IPS-NIHi7 (cell line): ENCODE data around the gene TBC1D21.
A peak's percentile ranks its signal among the peaks of the same experiment; 100 is the strongest.

Source experiments
- DNase-seq: peaks from one replicate; pipeline ENCODE4 v3.0.0; 2012; ENCODE audit warnings: mixed read lengths; ENCODE audit errors: extremely low spot score

Gene TBC1D21

DNA sequence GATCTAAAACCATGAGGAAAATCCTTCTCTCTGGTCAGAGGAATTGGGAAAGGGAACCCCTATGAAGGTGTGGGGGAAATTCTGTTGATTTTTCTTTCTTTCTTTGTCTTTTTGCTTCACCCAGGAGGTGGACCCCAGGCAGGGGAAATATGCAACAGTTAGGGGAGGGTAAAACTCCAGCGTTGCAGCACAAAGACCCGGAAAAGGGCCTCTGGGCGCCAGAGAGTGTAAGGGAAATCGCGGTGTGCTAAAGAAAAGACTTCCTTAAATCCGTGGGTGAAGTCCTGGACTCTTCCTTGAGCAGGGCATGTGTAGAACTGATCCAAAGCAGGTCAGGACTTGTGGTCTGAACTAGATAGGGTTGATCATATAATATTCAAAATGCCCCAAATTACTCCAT lies 11.1 kb upstream of the TBC1D21 start:
- DNase-seq: no peak

DNA sequence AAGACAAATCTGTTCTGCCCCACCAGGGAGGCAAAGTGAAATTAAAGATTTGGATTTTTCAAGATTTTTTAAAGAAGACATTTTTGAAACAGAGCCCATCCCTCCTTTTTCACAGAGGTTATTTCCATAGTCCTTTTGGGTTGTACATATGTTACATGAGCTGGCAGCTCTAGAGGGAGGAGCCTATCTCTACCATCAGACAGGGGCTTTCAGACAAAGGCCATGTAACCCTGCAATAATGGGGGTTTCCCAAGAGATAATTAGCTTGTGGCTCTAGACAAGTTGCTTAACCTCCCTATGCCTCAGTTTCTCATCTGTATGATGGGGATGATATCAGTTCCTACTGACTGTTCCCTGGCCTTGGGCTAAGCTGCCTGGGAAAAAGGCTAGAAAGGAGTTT lies 8.0 kb upstream of the TBC1D21 start:
- no peak for DNase-seq

DNA sequence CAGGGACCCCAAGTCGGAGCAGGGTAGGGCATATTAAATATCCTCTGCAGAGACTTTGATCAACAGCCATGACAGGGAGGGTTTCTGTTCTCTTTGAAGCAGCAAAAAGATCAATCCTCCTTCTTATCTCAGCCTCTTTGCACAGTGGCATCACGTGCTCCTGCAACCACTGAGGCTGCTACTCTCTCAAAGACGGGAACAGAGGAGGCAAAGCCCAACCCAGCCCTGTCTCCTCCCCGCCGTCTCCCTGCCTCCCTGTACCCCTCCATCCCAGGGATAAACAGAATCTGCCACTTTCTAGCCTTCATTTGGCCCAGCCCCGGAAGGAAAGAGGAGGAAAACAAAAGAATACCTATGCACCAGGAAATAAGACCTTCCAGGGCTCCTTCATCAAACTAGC lies 7.5 kb upstream of the TBC1D21 start:
- no peak for DNase-seq

DNA sequence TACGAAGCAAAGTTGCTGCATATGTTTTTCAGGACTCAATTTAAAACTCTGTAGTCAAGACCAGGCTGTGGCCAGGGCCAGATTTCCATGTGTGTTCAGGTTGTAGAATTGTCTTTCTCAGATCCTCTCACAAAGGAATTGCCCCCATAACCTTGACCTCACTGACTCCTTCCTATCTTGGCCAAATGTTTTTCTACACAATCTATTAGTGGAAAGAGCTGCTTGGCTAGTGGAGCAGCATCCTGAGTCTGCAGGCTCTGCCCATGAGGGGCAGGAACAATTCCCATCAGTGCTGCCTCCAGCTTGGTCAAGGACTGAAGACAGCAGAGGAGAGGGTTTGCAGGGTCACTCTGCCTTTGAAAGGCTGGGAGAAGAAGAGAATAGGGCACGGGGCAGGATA lies 6.9 kb upstream of the TBC1D21 start:
- DNase-seq: no peak

DNA sequence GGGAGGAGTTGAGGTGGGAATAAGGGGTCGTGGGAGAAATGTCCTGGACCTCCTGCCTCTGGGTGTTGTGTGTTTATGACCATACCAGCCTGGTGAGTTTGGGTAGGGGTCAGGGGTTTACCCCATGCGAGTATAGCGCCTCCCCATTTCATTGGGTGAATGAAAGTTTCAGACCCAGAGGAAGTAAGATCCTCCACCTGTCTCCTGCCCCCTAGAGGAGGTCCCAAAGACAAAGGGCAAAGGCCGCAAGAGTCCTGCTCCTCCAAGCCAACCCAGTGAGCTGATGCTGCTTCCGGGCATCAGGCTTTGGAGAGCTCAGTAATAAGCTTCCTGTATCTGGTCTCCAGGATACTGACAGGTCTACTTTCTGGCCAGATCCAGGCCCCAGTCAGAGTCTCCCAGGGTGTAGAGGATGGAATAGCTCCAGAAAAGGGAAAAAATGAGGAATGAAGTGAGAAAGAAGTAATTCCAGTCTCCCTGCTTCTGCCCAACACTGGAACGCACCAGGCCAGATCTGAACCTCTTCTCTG lies 6.4 kb upstream of the TBC1D21 start:
- peak; percentile 85 for DNase-seq

DNA sequence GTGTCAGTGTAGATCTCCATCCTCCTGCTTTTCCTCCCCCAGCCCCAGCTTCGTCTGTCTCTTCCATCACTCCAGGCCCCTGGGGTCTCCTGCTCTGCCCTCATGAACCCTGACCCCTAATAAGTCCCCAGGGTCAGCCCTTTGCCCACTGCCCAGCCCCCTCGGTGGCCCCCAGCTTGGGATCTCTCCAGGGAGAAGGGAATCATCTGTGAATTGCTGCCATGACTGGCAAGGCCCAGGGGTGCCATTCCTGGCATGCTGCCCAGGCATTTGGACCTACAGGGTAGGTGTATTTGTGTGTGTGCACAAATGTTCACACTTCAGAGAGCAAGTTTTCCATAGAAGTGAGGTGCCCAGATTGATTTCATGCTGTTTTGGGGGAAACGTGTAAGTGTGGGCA lies 5.9 kb upstream of the TBC1D21 start:
- DNase-seq: no peak

DNA sequence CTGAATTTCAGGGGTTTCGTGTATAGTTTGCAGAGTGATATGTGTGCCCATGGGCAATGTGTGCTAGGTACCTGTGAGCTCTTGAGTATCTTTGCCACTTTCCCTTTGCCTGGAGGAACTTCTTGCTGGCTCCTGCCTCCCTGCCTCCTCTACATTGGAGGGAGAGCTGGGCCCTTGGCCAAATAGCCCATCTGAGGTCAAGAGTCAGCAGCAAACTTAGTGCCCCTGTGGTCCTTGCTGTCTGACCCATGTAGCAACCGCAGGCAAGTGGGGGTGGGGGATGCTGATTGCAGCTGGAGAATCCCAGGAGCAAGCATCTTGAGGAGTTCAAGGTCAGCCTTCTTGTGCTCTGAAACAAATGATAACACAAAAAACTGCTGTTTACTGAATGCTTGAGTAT lies 5.4 kb upstream of the TBC1D21 start:
- DNase-seq: no peak

DNA sequence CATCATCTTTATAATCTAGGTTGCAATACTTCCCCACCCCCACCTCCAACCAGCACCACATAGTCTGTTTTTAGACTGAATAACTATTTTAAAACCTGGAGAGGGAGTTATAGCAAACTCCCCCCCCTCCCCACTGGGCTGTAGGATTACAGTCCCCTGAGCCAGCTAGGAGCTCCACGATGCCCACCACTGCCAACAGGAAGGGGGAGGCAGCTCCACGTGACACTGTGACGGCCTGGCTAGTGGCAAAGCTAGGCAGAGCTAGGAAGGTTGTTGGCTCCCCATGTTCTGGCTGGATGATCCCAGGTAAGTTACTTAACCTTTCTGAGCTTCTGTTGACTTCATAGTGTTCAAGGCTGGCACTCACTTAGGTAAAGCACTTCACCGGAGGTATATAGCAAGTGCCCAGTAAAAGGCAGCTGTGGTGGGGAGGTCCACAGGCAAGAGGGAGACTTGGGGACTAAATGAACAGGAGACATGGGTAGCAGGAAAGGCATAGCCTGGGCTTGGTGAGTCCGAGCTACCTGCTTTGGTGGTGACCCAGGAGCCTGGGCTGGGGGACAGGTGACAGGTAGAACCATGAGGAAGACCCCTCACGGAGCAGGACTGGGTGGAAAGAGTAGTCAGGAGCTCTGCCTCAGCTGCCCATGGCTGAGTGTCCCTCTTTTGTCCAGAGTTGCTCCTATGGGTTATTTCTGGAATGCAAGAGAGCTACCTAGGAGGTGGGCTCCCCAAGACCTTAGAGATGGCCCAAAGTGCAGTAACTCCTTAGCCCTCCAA lies 4.0 kb upstream of the TBC1D21 start:
- no peak for DNase-seq

DNA sequence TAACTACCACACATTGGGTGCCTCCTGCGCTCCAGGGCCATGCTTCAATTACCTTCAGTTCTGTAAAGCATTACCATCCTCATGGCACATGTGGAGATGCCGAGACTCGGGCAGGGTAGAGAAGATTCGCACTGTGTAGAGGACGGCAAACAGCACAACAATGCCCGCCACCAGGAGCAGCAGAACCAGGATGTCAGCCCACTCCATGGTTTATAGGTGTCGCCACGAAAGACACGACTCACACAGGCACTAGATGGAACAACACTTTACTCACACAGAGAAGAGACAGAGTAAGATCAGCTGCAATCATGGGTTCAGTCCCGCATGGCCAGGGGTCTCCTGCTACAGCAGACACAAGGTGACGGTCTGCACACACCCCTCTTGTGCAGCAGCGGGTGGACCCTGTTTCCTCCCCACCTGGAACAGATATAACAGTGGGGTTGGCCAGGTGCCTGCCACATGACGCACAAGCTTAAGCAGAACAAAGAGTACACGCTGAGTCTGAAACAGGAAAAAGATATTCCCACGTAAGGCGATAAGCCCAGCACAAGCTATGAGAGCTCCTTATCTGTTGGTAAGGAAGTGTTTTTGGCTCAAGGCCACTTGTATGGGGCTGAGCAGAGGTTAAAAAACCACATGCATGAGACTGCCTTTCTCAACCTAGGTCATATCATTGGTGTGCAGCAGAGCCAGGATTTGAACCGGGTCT lies 2.5 kb upstream of the TBC1D21 start:
- no peak for DNase-seq

DNA sequence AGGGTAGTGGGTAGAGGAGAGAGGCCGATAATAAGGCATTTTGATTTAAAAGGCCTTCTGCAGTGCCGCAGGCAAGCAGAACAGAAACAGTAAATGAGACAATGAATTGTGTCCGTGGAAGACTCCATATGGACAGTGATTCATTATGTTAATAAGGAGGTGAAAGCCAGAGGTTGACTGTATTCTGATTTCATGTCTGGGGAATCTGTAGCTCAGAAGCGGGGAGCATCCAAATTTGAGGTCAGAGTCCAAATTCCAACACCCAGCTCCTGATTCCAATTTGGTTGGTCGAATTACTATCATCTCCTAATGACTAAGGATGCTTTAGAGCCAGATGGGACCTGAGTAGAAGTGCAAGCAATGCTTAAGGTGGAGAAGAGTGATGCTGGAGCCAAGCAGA lies 1.0 kb upstream of the TBC1D21 start:
- no peak for DNase-seq

DNA sequence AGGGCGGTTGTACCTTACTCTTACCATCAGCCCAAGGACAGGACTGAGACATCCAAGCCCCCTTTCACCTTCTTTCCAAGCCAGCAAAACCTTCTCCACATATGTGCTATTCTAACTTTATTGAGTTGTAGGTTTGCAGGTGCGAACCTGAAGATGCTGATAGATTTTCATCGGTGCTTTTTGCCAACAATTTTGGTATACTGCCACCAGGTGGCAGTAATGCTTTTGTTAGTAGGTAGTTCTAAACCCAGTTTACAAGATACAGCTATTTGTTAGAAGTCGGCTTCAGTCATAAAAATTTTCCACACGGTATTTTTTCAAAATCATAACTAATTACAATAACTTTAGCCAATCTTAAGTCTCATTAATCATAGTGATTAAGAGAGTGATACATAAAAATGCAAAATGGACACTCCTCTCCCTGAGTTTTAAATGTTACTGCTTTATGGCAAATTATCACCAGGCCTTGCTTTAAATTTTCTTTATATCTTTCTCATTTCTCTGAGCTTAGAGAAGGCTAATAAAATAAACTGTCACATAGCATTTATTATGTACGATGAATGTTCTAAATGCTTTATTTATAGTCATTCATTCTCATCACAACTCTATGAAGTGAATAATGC lies 636 bp downstream of the TBC1D21 start:
- DNase-seq: peak; percentile 69

DNA sequence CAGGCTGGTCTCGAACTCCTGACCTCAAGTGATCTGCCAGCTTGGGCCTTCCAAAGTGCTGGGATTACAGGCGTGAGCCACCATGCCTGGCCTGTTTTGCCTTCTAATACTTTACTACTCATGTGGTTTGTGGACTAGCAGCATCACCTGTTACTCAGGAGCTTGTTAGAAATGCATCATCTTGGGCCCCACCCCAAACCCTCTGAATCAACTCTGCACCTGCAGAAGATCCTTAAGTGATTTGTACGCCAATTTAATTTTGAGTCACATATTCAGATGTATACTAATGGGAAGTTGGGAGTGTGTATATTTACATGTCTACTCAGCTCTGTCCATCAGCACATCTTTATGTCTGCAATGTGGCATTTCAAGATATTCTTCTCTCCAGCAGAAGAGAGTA lies 6.1 kb downstream of the TBC1D21 start:
- no peak for DNase-seq

DNA sequence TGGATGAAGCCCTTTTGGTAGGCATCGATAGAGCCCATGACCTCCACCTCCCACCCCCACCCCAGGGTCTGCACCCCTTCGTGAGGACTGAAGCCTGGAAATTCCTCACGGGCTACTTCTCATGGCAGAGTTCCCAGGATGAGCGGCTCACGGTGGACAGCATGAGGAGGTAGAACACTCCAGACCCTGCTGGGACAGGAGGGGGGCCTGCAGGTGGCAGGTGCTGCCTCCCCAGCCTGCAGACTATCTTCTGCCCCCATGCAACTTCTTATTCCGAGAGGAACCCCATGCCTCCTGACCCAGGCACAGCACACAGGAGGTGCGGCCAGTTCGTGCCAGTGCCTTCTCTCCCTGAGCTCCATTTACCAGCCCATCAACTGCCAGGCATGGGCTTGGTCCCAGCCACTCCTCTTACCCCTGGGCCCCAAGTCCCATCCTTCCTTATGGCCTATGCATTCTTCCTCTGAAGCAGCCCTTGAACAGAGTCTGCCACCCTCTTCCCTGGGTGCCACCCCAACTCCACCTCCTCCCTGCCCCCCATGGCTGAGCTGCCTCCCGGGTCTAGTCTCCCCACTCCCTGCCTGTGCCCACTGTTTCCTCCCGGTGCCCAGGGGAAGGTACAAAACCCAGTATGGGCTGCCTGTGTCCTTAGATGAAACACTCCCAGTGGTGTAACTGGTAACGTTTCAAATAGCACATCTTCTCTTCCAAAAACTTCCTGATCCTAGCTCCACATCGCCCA lies 8.4 kb downstream of the TBC1D21 start:
- DNase-seq: no peak

DNA sequence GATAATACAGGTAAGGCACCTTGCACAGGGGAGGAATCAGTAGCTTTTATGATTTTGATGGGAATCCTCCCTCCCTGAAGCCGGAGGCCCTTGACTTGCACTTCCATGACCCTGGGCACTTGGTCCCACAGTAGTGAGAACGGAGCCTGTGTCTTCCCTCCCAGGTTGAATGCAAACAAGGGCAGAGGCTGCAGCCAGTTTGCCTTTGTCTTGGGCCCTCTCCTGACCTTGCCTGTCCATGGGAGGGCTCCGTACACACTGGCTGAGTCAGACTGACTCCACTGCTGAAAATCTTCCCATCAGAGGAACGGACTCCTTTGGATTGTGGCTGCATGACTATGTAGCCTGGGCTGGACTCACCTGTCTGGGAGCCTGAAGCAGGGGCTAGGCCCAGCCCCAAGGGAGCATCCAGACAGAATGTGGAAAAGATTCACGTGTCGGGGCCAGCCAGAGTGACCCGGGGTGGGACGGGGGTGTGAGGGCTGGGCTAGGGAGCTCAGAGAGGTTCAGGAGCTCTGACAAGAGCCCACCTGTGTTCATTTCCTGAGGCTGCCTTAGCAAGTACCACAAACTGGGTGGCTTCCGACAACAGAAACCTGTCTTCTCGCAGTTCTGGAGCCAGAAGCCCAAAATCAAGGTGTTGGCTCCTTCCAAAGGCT lies 9.5 kb downstream of the TBC1D21 start:
- DNase-seq: no peak

DNA sequence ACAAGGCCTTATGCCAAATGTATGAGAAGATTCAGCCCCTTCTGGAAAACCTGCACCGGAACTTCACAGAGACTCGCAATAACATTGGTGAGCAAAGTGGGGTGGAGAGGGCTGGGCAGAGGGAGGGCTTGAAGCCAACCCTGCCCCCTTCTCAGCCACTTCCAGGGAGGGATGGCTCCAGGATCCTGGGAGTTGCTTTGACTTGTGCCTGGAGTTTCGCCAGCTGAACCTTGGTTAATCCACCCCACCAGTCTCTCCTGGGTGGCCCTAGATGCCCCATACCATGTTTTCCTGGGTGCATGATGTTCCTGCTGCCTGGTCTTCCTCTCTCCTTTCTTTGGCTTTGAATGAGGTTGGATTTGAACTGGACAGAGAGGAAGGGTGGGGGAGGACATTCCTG lies 10.8 kb downstream of the TBC1D21 start:
- no peak for DNase-seq

DNA sequence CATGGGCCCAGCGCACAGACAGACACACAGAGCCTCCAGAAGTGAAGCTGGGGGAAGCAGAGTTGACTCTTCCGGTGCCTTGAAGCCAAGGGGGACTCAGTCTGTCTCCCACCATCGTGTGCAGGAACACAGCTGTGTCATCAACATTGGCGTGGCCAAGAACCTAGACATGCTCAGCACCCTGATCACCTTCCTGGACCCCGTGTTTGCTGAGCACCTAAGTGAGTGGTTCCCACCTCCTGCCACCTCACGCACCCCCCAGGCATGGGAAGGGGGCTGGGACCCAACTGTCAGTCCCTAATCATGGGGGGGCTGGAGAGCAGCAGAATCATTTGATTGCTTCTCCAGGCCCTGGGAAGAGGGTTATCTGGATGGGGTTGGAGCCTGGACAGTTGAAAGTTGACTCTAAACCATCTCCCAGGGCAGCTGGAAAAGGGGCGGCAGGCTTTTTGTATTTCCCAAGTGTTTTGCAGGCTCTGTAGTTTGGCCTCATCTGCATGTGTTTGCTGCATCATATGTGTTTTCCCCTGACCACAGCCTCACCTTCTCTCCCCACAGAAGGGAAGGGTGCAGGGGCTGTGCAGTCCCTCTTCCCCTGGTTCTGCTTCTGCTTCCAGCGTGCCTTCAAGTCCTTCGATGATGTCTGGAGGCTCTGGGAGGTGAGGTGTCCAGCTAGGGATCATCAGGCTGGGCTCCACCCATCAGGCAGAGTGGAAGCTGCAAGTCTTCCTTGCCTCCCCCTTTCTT lies 12.8 kb downstream of the TBC1D21 start:
- DNase-seq: no peak

DNA sequence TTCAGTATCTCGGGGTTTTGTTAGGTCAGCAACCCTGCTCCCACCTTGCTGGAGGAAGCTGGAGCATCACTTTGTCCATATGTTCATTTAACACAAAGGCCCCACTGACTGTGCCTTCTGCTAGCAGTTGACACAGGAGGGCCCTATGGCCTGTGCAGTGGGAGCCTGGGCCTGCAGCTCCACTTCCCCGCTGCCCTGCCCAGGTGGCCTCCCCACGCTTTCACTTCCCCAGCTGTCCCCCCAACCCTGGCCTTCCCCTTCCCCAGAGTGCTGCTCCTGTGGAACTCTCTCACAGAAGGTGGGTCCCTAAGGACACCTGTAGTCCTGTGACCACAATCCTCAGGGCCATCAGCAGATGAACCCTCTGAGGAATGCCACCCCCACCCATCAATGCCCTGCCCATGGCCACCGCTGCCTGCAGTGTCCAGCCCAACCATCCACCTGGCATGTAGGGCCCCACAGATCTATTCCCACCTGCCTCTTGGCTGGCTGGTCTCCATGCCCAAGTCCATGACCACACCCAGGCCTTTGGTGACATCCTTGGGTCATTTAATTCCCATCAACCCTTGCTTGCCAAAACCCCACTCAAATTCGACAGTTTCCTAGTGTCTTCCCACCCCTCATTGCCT lies 13.5 kb downstream of the TBC1D21 start:
- DNase-seq: no peak

DNA sequence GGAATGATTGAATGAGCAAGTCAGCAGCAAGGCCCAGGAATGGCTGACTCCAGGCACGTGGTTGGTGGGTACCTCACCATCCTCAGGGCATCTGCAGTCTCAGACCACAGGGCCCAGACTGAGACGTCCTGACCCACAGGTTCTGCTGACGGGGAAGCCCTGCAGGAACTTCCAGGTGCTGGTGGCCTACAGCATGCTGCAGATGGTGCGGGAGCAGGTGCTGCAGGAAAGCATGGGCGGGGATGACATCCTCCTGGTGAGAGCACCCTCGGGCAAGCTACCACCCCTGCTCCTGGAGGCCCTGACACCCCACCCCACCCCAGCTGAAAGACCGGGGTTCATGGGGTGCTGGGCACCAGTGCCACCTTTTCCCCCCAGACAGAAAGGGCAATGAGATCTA lies 14.1 kb downstream of the TBC1D21 start:
- DNase-seq: no peak

DNA sequence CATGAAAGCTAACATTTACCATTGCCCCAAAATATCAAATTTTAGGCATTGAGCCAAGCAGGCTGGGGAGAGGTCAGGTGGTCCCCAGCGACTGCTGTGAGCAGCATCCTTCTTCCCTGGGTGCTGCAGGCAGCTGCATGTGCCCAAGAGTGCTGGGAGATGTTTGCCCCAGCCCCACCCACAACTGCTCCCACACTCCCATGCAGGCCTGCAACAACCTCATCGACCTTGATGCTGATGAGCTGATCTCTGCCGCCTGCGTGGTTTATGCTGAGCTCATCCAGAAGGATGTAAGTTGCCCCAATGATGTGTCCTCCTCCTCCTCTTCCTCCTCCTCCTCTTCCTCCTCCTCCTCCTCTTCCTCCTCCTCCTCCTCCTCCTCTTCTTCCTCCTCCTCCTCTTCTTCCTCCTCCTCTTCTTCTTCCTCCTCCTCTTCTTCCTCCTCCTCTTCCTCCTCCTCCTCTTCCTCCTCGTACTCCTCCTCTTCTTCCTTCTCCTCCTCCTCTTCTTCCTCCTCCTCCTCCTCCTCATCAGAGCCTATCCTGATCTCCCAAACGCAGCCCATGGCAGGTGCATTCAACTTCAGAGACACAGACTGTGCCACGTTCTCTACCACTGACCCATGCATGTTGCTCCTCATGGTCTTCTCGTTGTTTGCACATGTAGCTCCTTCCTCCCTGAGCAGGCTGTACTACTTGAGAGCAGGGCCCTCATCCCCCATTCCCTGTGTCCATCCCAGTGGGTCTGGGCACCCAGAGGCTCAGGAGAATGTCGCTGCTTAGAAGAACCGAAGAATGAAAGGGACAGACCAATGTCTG lies 15.1 kb downstream of the TBC1D21 start:
- no peak for DNase-seq
